Subcutaneous abdominal adipose tissue (tissue), 5 donors: ENCODE results near the gene MSRB1.

ENCODE experiments used
- H3K27ac ChIP-seq: one replicate; pipeline ENCODE4 v1.7.0; 2013; ENCODE audit warnings: low read depth, mild to moderate bottlenecking, inconsistent platforms, low read length, moderate library complexity
- H3K27me3 ChIP-seq, 5 donors: one replicate each; pipeline ENCODE4 v1.7.0; 2013; ENCODE audit warnings: low read length in 5 of 5, inconsistent platforms in 1 of 5; ENCODE audit not compliant: control insufficient read depth in 5 of 5, insufficient read depth in 4 of 5
- H3K36me3 ChIP-seq, 5 donors: one replicate each; pipeline ENCODE4 v1.7.0; 2013; ENCODE audit warnings: low read length in 5 of 5; ENCODE audit not compliant: control insufficient read depth in 5 of 5, insufficient read depth in 5 of 5
- H3K4me1 ChIP-seq, 5 donors: one replicate each; pipeline ENCODE4 v1.7.0; 2013; ENCODE audit warnings: low read length in 5 of 5, mild to moderate bottlenecking in 3 of 5, moderate library complexity in 1 of 5; ENCODE audit not compliant: control insufficient read depth in 5 of 5, insufficient read depth in 5 of 5
- H3K4me3 ChIP-seq, 5 donors: one replicate each; pipeline ENCODE4 v1.7.0; 2013; ENCODE audit warnings: low read length in 5 of 5, low read depth in 1 of 5
- H3K9ac ChIP-seq, 5 donors: one replicate each; pipeline ENCODE4 v1.7.0; 2013; ENCODE audit warnings: low read length in 5 of 5, mild to moderate bottlenecking in 4 of 5, moderate library complexity in 3 of 5
- H3K9me3 ChIP-seq, 5 donors: one replicate each; pipeline ENCODE4 v1.7.0; 2013; ENCODE audit warnings: low read length in 5 of 5; ENCODE audit not compliant: control insufficient read depth in 5 of 5
- donor health status: healthy.
- donor health status: healthy.
- donor health status: healthy.
- donor health status: healthy.
- donor health status: healthy.

Gene MSRB1

DNA sequence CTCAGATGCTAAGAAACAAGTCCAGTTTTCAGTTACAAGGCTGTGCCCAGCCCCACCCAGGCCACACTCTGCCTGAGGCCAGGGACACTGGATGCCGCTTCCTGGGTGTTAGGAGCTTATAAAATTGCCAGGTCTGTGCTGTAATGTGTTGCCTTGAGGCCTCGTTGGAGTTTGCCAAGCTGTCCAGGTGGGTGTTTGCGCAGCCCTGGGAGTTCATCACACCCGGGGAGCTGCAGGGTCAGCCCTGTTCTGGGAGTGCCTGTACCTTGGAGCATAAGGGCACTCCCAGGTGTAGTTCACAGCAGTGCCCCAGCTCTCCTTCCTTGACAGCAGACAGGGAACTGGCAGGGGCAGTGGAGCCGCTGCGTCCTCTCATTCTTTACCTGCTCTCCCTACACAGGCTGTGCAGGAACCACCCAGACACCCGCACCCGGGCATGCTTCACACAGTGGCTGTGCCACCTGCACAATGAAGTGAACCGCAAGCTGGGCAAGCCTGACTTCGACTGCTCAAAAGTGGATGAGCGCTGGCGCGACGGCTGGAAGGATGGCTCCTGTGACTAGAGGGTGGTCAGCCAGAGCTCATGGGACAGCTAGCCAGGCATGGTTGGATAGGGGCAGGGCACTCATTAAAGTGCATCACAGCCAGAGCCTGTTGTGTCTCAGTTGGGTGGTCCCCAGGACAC lies 42.6 kb upstream of the MSRB1 start:
- peak overlapping the region in 1 of 5 donors; percentile 80 for H3K4me3 ChIP-seq
- H3K9me3 ChIP-seq, result no peaks in the 10 kb centered on the region
- peak overlapping the region in 1 of 5 donors; percentile 79 for H3K9ac ChIP-seq
- H3K4me1 ChIP-seq, result peaks cover 5 to 30% (median 23%) of the 10 kb centered on the region in 5 donors
- H3K36me3 ChIP-seq, result peaks cover 0 to 21% (median 18%) of the 10 kb centered on the region in 5 donors
- no peak overlapping the region for H3K27ac ChIP-seq
- peaks cover 23 to 34% (median 33%) of the 10 kb centered on the region in 5 donors for H3K27me3 ChIP-seq

DNA sequence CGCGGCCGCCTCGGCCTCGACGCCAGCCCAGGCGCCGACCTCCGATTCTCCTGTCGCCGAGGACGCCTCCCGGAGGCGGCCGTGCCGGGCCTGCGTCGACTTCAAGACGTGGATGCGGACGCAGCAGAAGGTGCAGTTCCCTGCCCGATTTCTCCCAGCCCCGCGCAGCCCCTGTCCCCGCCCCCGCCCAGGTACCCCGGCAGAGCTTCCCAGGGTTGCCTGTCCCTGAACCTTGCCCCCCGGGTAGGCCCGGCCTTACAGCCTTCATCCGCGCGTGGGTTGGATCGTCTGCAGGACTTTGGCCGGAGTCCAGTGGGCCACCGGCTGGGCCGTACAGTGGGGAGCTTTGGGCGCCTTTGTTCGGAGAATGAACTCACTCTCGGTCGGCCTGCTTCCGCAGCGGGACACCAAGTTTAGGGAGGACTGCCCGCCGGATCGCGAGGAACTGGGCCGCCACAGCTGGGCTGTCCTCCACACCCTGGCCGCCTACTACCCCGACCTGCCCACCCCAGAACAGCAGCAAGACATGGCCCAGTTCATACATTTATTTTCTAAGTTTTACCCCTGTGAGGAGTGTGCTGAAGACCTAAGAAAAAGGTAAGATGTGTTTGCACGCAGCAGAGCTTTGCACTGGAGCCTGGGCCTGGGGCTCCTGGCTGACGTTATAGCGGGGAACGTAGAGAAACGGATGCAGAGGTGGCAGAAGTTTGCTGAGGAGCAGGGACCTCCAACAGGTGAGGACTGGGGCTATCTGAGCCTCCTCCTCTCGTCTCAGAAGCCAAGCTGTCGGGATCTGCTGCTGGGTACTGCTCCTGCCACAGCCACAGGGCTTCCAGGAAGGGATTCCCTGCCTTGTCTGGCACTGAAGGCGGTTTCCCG lies 41.6 kb upstream of the MSRB1 start:
- Histone ChIP-seq H3K4me1 (peaks cover 5 to 30% (median 21%) of the 10 kb centered on the region in 5 donors), H3K36me3 (peaks cover 0 to 21% (median 18%) of the 10 kb centered on the region in 5 donors), H3K9ac (peak overlapping the region in 4 of 5 donors; percentile 42 to 79 (median 61)), H3K4me3 (peak overlapping the region; percentile 24 to 80 (median 70)), H3K27me3 (peaks cover 26 to 40% (median 38%) of the 10 kb centered on the region in 5 donors), H3K27ac (peak overlapping the region; percentile 16), H3K9me3 (no peaks in the 10 kb centered on the region)

DNA sequence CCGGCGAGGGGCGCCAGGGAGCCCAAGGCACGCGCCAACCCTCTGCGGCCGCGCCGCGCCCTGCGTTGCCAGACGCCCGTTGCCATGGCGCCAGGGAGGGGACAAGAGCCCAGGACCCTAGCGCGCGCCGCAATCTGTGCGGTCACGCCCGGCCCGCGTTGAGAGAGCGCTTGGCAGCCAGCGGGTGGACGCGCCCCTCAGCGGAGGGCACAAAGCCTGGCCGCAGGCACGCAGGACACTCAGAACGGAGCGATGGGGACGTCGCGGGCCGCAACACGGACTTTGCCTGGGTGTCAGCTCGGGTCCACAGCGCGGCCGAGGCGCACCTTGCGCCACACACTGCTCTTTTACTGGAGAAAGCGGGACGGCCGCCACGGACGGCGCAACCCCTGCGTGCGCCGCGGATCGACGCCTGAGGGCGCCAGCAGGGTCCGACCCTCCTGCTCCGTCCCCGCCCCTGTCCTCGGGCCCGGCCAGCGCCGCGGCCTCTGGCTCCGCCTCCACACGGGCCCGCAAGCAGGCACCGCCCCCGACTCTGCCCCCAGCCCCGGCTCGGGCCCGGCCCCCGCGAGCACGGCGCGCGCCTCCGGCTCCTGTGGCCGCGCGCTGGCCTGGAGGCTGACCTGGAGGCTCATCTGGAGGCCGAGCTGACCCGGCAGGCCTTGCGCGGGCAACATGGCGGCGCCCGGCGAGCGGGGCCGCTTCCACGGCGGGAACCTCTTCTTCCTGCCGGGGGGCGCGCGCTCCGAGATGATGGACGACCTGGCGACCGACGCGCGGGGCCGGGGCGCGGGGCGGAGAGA lies 40.7 kb upstream of the MSRB1 start, which contains the start of gene GFER:
Gene GFER (plus strand): TSS at position 650 of the 803 bp plus-strand sequence. CDS start 26 bp downstream, at position 676.
- Histone ChIP-seq H3K27me3 (peaks cover 20 to 40% (median 32%) of the 10 kb centered on the region in 5 donors), H3K4me3 (peak within 1 kb of the TSS; percentile 24 to 80 (median 70)), H3K9ac (peak within 1 kb of the TSS in 4 of 5 donors; percentile 42 to 79 (median 67)), H3K36me3 (peaks cover 0 to 22% (median 18%) of the 10 kb centered on the region in 5 donors), H3K4me1 (peaks cover 5 to 34% (median 24%) of the 10 kb centered on the region in 5 donors), H3K27ac (peak within 1 kb of the TSS; percentile 30), H3K9me3 (no peaks in the 10 kb centered on the region)

DNA sequence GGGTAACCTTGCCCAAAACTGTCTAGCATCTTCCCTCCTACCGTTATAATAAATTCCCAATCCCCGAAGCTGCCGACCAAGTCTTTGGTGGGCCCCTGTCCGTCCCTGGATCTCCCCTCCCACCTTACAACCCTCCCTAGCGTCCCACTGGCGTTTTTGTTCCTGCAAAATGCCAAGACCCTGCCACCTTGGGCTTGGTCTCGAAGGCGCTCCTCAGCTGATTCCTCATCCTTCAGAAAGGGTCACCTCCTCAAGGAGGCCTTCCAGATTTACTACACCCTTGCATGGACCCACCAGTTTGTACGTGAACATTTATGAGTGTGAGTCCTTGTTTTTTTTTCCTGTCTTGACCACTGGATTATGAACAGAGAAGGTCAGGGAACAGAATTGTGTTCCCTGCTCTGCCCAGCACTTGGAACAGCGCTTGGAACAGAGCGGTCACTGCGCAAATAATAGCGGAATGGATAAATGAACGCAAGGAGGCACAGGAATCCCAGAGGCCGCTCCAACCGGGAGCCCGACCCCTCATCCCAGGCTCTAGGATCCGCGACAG lies 40.1 kb upstream of the MSRB1 start:
- H3K36me3 ChIP-seq, result peaks cover 0 to 29% (median 24%) of the 10 kb centered on the region in 5 donors
- peak overlapping the region; percentile 30 for H3K27ac ChIP-seq
- peaks cover 19 to 40% (median 34%) of the 10 kb centered on the region in 5 donors for H3K27me3 ChIP-seq
- H3K4me3 ChIP-seq, result peak overlapping the region in 4 of 5 donors; percentile 66 to 80 (median 74)
- peak overlapping the region in 4 of 5 donors; percentile 0 to 69 (median 60) for H3K9ac ChIP-seq
- no peaks in the 10 kb centered on the region for H3K9me3 ChIP-seq
- peaks cover 5 to 34% (median 24%) of the 10 kb centered on the region in 5 donors for H3K4me1 ChIP-seq

DNA sequence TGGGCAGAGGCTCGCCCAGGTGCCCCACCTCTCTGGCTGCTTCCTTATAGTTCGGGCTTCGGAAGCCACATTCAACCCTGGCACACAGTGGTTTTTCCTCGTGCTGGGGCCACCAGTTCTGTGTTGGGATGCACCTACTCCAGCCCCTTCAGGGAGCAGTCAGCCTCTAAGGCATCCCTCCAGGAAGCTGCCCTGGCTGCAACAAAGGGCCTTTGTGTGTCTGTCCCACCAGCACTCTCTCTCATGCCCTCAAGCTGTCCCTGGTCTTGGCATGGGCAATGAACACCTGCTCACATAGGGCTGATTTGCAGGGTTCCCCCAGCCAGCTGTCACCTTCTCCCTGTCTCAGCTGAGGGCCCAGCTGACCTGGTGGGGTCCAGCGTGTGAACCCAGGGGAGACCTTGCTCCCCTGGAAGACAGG lies 39.0 kb upstream of the MSRB1 start:
- no peak overlapping the region for H3K4me3 ChIP-seq
- peaks cover 5 to 34% (median 24%) of the 10 kb centered on the region in 5 donors for H3K4me1 ChIP-seq
- H3K9ac ChIP-seq, result no peak overlapping the region
- H3K27me3 ChIP-seq, result peaks cover 19 to 41% (median 40%) of the 10 kb centered on the region in 5 donors
- no peak overlapping the region for H3K27ac ChIP-seq
- H3K36me3 ChIP-seq, result peaks cover 0 to 36% (median 33%) of the 10 kb centered on the region in 5 donors
- no peaks in the 10 kb centered on the region for H3K9me3 ChIP-seq

DNA sequence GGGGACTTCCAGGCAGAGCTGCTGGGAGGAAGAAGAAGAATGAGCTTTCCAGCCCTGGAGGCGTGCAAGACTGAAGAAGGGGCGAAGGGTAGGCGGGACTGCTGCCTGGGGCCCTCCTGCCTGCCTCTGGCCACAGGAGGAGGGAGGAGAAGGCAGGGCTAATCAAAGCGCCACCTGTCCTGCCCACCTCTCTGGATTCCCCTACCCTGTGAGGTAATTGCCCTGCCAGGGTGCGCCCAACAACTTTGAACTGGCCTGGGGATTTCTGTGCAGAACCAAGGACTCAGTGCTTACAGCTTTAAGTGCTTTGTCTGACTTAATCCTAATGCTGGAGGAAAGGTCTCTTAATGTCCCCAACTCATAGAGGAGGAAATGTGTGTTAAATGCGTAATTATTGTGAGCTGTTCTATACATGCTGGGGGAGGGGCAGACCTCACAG lies 38.4 kb upstream of the MSRB1 start, which contains the start of gene NOXO1:
Gene NOXO1 (minus strand): TSS at position 72 of the 439 bp plus-strand sequence. CDS start 290 bp downstream, outside the sequence.
- peaks cover 19 to 46% (median 41%) of the 10 kb centered on the region in 5 donors for H3K27me3 ChIP-seq
- no peak within 1 kb of the TSS for H3K4me3 ChIP-seq
- H3K9me3 ChIP-seq, result no peaks in the 10 kb centered on the region
- peaks cover 0 to 36% (median 35%) of the 10 kb centered on the region in 5 donors for H3K36me3 ChIP-seq
- peaks cover 5 to 34% (median 24%) of the 10 kb centered on the region in 5 donors for H3K4me1 ChIP-seq
- H3K27ac ChIP-seq, result no peak within 1 kb of the TSS
- no peak within 1 kb of the TSS for H3K9ac ChIP-seq

DNA sequence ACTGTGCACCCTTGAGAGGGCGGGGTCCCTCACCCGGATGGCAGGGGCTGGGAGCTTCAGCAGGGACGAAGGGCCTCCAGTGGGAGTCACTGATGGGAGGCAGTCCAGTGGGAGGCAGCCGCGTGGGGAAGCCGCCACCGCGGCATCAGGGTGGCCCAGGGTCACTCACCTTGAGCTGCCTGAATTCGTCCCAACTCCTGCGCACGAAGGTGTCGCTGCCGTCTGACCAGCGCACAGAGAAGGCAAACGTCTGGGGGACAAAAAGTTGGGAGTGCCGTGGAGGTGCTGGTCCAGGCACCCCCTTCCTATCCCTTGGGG lies 37.7 kb upstream of the MSRB1 start:
- Histone ChIP-seq H3K27ac (no peak overlapping the region), H3K9me3 (no peaks in the 10 kb centered on the region), H3K9ac (no peak overlapping the region), H3K4me3 (no peak overlapping the region), H3K4me1 (peaks cover 5 to 34% (median 24%) of the 10 kb centered on the region in 5 donors), H3K36me3 (peaks cover 0 to 36% (median 35%) of the 10 kb centered on the region in 5 donors), H3K27me3 (peaks cover 19 to 46% (median 43%) of the 10 kb centered on the region in 5 donors)

DNA sequence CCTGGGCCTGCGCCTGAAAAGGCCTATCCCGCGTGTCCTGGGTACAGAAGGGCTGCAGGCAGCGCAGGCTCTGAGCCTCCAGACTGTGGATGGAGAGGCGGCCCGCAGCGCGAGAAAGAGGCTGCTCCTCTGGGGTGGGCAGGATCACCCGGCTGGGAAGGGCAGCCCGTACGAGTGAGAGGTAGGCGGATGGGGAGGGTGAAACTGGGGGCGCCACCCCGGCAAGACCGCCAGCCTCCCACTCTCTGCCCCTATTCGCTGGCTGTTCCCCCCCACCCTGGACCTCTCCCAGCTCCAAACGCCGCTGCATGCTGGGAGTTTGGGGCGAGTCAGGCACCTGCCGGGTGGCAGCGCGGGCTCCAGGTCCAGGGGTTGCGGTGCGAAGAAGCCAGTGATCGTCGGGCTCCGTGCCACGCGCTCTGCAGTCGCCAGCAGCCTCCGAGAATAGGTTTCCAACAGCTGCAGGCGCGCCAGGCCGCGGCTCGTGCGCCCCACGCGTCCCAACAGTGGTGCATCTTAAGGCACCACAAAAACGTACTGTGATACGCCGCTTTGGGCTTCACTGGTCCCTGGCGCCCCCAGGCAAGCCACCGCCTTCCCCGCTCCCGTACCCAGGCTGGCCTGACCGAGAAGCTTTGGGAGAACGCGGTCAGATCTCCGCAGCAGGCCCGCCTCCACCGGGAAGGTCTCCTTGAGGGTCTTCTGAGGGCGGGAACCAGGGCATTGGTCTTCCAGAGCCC lies 37.2 kb upstream of the MSRB1 start:
- no peak overlapping the region for H3K9ac ChIP-seq
- H3K9me3 ChIP-seq, result no peaks in the 10 kb centered on the region
- H3K4me3 ChIP-seq, result no peak overlapping the region
- H3K27ac ChIP-seq, result no peak overlapping the region
- peaks cover 19 to 50% (median 44%) of the 10 kb centered on the region in 5 donors for H3K27me3 ChIP-seq
- peaks cover 0 to 37% (median 36%) of the 10 kb centered on the region in 5 donors for H3K36me3 ChIP-seq
- H3K4me1 ChIP-seq, result peaks cover 5 to 31% (median 21%) of the 10 kb centered on the region in 5 donors
